NCI-H345 (cell line): ENCODE results near the gene LAMC1.

Experiments
- DNase-seq: peaks from one replicate; lab custom pipeline; 2025; lab: John Stamatoyannopoulos, UW

LAMC1 gene

GRCh38 chr1:183021405-183022201, 1.6 kb upstream of the LAMC1 start:
- no peak for DNase-seq

GRCh38 chr1:183022202-183023145, 746 bp upstream of the LAMC1 start:
- DNase-seq: peak; percentile 50

- DNase-seq: peak; percentile 75
These were observed 539 bp downstream of the LAMC1 start for GRCh38 chr1:183023601-183024316.

- DNase-seq: no peak
These were observed 1.2 kb downstream of the LAMC1 start for GRCh38 chr1:183024317-183025009.

- DNase-seq: no peak
These were observed 1.8 kb downstream of the LAMC1 start for GRCh38 chr1:183025010-183025337.

GRCh38 chr1:183025782-183026774, 2.9 kb downstream of the LAMC1 start:
- DNase-seq: no peak

- no peak for DNase-seq
These were observed 3.8 kb downstream of the LAMC1 start for GRCh38 chr1:183027031-183027430.

GRCh38 chr1:183027791-183028190, 4.6 kb downstream of the LAMC1 start:
- DNase-seq: no peak

- no peak for DNase-seq
These were observed 6.4 kb downstream of the LAMC1 start for GRCh38 chr1:183029591-183030000.

GRCh38 chr1:183030053-183030452, 6.8 kb downstream of the LAMC1 start:
- peak; percentile 62 for DNase-seq

- DNase-seq: no peak
These were observed 9.1 kb downstream of the LAMC1 start for GRCh38 chr1:183032122-183032921.

- no peak for DNase-seq
These were observed 10.0 kb downstream of the LAMC1 start for GRCh38 chr1:183033205-183033604.

- no peak for DNase-seq
These were observed 11.5 kb downstream of the LAMC1 start for GRCh38 chr1:183034682-183035081.

GRCh38 chr1:183038333-183038866, 15.2 kb downstream of the LAMC1 start:
- no peak for DNase-seq

GRCh38 chr1:183038913-183039312, 15.7 kb downstream of the LAMC1 start:
- no peak for DNase-seq

GRCh38 chr1:183039330-183039729, 16.1 kb downstream of the LAMC1 start:
- DNase-seq: no peak

GRCh38 chr1:183039985-183040447, 16.8 kb downstream of the LAMC1 start:
- DNase-seq: peak; percentile 91

GRCh38 chr1:183040547-183040971, 17.3 kb downstream of the LAMC1 start:
- no peak for DNase-seq

- DNase-seq: no peak
These were observed 20.0 kb downstream of the LAMC1 start for GRCh38 chr1:183043254-183043653.
